ENCODE data around the gene NTHL1. TPM values are rescaled to one million over a fixed set of nuclear protein-coding genes. Genes with fewer than 3 reads are reported as not detected.

Gene NTHL1
- total and polyA plus RNA-seq, 9 of the 15 experiments (the other 6 are each of a cell fraction or from before 2014, with no cell fraction given) = 1.1 to 58.8 (median 17.6) TPM

GRCh38 chr16:2042171-2042985 is 5.3 kb downstream of the NTHL1 start:
- no peak overlapping the region for H3K4me2 ChIP-seq (ENCODE audit: insufficient read depth, low read length)
- no peaks in the 10 kb centered on the region for H3K9me3 ChIP-seq (replicated peaks; ENCODE audit: control insufficient read depth, insufficient read depth, low read depth, low read length)
- H3K27me3 ChIP-seq (ENCODE audit: control insufficient read depth in 2 of 2, insufficient read depth in 2 of 2, low read length in 2 of 2) = no peaks in the 10 kb centered on the region
- DNase-seq (ENCODE audit: extremely low read depth in 1 of 4, low spot score in 3 of 4) = peak; percentile 55 to 81 (median 69)
- ATAC-seq = no peak
- H3K36me3 ChIP-seq (ENCODE audit: control insufficient read depth, insufficient read depth, low read length) = peaks cover 35% of the 10 kb centered on the region; the same call in 1 of the 3 replicates
- H2AFZ ChIP-seq (ENCODE audit: low read depth, low read length) = no peak overlapping the region
- POLR2A ChIA-PET = interaction anchor here (1.0 kb wide), 1 partner anchor 113 kb away, joined by 3 read pairs; the partner anchor contains the start of gene TRAF7
- H3K9me1 ChIP-seq (ENCODE audit: control insufficient read depth, insufficient read depth, low read length) = no peaks in the 10 kb centered on the region
- H3K9ac ChIP-seq (ENCODE audit: insufficient read depth in 1 of 2, low read depth in 2 of 2, low read length in 2 of 2) = peak overlapping the region in 1 of 2 experiments; percentile 76; a peak in 2 of 4 replicates
- intact Hi-C loops (cut with micrococcal nuclease) (no loop called here), in situ Hi-C loops (cut with MboI) (no loop called here)
- CTCF ChIA-PET (ENCODE audit: low intra/inter-chr PET ratio) = no interaction called here
- peaks cover 7 to 86% of the 10 kb centered on the region in 2 experiments; a peak in 4 of 5 replicates for H3K4me1 ChIP-seq (replicated peaks in 1 of 2; ENCODE audit: control insufficient read depth in 2 of 2, insufficient read depth in 2 of 2, low read length in 2 of 2)
- no TSS peak for BruUV-seq (replicated peaks)
- peaks cover 7% of the 10 kb centered on the region; the same call in 2 of the 3 replicates for H3K79me2 ChIP-seq (ENCODE audit: control insufficient read depth, insufficient read depth, low read length)
- no peak for FAIRE-seq
- H3K4me3 ChIP-seq = no peak overlapping the region
- TF ChIP-seq POLR2AphosphoS2 (IDR thresholded peaks at IDR 0.05; ENCODE audit: low read length) = no peak
- TF ChIP-seq POLR2G (IDR thresholded peaks at IDR 0.05; ENCODE audit: low read depth, low read length) = 0 out of 2 replicates have a peak, but pooled peaks have one; percentile 41
- TF ChIP-seq ZBTB7A (IDR thresholded peaks at IDR 0.05; ENCODE audit: borderline replicate concordance, control insufficient read depth, low read depth, low read length) = no peak
- peak; percentile 57 for TF ChIP-seq VEZF1 (CRISPR knock-in tag; IDR thresholded peaks at IDR 0.05)
- 0 out of 3 replicates have a peak overlapping the region, but pooled peaks have one; percentile 15 for H3K27ac ChIP-seq (ENCODE audit: extremely low read depth, low read depth, low read length)
- 84% methylated on average over 16 of the region's 22 CpGs for WGBS (ENCODE audit: insufficient coverage, low coverage, missing lambda C conversion rate)
- H4K20me1 ChIP-seq (replicated peaks; ENCODE audit: control insufficient read depth, insufficient read depth, low read length) = no peaks in the 10 kb centered on the region

Data from K562 (cell line).